GM08714 (cell line): ENCODE measurements around the gene IRS1.

Source experiments
- H3K4me3 ChIP-seq: fragments of 200-500 bp; sonication (Bioruptor generic); 2 replicates; pipeline ENCODE4 v1.5.1; 2014; ENCODE audit warnings: mild to moderate bottlenecking, low read length, inconsistent platforms
- ZNF274 ChIP-seq: IDR thresholded peaks from 2 replicates; pipeline ENCODE4 v1.6.1; 2012; ENCODE audit warnings: mild to moderate bottlenecking, low read depth, low read length

IRS1 gene

DNA sequence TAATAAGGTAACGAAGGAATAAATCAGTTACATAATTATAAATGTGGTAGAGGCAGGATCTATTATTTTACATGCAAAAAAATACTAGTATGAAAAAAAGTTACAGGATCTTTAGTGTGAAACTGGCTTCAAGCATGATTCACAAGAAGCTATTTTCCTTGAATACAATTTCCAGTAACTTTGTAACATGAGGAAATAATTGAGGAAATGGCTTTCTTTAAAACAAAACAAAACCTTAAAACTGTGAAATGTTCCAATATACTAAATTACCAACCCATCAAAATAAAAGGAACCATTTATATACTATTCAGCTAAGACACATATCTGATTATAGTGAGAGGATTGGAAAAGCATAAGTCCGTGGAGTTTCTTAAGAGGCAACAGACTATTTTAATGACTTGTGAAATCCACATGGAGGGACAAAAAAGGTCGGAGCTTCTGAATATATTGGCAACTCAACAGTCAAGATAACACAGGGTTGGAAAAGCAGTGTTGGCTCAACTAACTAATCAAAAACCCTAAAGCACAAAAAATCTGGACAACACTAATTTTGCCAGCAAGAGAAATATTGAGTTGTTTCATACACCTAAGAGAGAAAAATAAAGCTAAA is 10.6 kb downstream of the IRS1 start:
- no peak for TF ChIP-seq ZNF274
- no peak overlapping the region for H3K4me3 ChIP-seq

DNA sequence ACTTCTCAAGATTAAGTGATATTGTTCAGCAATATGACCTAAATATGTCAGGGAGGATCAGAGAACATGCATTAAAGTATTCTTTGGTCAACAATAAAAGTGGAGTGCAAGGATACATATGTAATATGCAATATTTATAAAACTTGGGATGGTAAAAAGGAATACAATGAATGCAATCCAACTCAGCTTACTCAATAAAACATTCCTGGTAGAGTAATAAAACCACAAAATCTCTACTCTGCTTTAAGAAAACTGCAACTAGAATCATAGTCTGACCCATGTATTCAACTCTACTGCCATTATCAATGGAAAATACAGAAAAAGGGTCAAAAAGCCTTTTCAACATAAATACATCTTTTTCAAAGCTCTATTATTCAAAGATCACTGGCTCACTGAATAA is 11.6 kb downstream of the IRS1 start:
- no peak overlapping the region for H3K4me3 ChIP-seq
- TF ChIP-seq ZNF274: no peak

DNA sequence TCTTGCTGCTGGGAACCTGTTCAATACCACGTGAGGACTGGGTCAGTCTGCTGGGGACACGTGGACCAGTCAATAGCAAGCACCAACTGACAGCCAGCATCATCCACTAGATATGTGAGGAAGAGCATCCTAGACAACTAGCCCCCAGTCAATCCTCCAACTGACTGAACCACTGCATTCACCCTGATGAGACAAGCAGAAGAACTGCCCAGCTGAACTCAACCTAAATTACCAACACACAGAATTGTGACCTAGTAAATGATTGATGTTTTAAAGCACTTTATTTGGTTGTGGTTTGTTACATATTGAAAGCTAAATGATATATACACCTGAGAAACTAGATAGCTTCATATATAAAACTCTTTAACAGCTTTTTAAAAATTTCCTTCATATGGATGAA is 15.7 kb downstream of the IRS1 start:
- TF ChIP-seq ZNF274: no peak
- H3K4me3 ChIP-seq: no peak overlapping the region

DNA sequence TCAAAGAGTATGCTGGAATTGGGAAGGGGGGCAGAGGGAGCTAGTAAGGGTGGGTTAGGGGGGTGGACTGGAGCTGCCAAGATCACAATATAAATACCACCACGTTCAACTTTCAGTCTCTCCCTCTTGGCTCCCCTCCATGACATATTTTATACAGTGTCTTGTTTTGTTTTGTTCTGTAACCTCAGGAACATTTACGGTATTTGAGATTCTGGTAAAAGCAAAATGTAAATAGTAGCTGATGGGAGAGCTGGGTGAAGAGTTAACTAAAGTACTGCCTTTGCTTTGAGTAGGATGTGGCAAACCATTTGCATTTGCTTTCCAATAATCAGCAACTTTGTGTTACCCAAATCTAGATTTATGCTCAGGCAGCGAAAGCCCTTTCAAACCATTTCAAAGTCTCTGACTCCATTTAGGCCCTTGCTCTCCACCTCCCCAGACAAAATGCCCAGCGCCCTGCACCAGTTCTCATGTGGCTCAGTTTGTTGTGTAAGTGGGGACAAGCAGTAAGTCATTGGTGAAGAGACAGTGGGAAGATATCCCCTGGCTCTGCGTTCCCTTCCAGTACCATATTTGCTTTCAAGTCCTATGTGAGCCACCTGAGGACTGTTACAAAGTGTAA is 17.4 kb downstream of the IRS1 start:
- TF ChIP-seq ZNF274: no peak
- no peak overlapping the region for H3K4me3 ChIP-seq

DNA sequence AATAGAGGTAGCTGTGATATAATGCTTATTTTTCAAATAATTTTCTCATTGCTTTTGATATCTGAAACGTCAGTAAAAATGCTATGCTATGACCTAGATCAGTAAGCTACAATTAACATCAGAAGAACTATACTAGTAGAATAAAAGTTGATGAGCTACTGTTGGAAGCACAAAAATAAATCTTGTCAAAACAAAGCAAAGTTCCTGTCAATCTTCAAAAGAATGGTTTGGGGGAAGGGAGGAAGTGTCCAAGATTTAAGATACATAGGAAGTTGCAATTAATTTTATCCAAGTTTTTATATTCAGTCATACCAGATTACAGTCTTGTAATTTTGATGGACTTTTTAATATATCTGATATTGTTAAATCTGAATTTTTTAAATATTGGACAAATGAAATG is 19.2 kb downstream of the IRS1 start:
- H3K4me3 ChIP-seq: no peak overlapping the region
- TF ChIP-seq ZNF274: no peak

DNA sequence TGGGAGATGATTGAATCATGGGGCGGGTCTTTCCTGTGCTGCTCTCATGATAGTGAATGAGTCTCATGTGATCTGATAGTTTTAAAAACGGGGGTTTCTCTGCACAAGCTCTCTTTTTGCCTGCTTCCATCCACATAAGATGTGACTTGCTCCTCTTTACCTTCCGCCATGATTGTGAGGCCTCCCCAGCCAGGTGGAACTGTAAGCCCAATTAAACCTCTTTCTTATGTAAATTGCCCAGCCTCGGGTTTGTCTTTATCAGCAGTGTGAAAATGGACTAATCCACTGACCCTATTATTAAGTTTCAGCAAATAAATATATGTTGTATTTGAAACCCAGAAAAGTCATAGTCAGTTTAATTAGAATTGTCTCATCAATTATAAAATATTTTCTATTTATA is 22.0 kb downstream of the IRS1 start:
- H3K4me3 ChIP-seq: no peak overlapping the region
- TF ChIP-seq ZNF274: no peak

DNA sequence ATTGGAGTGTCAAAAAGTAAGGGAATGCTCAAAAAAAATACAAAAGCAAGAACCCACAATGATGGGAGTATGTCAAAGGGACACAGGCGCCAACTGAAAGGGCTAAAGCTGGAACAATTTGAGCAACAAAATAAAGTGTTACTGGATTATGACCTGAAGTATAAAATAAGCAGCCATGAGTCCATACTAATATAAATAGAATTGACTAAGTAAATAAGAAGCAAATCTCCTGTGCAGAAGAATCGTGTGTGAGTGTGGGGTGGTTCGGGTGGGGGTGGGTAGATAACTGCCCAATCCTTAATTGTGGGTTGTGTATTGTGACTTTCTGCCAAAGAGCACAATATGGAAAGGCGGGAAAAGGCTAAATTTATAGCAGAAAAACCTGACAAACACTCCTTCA is 23.5 kb downstream of the IRS1 start:
- no peak for TF ChIP-seq ZNF274
- H3K4me3 ChIP-seq: no peak overlapping the region

DNA sequence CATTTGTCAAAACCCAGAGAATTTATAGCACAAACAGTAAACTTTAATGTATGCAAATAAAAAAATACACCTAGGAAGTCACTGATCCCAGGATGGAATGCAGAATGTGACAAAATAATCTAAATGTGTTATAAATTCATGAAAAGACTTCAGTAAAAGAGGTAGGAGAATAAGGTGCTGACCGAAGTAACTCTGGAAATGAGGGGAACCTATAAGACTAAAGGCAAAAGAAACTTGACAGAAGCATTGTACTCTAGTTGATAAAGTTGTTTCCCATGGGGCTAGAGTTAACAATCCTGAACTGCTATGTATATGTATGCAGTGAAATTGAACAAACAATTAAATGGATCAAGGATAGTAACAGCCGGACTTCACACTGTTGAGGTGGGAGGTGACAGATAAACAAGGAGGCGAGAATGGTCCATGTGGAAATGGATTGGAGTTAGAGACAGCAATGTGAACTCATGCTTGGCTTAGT is 24.5 kb downstream of the IRS1 start:
- no peak overlapping the region for H3K4me3 ChIP-seq
- TF ChIP-seq ZNF274: no peak

DNA sequence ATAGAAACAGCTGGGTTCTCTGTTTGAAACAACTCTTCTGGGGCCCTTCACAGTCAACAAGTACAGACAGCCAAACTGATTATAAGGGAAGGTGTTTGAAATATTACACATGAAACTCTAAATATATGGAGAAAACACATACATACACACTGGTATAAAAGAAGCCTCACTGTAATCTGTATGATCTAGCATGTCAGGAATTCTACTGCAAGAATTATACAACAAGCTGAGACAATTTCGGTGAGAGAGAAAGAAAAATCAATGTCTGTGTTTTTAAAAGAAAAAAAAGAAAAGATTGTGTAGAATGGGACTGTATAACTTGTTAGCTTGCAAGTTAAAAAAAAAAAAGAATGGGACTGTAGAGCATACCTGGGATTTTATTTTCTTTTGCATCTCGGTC is 26.3 kb downstream of the IRS1 start:
- H3K4me3 ChIP-seq: no peak overlapping the region; the same call in 1 of the 2 replicates
- no peak for TF ChIP-seq ZNF274

DNA sequence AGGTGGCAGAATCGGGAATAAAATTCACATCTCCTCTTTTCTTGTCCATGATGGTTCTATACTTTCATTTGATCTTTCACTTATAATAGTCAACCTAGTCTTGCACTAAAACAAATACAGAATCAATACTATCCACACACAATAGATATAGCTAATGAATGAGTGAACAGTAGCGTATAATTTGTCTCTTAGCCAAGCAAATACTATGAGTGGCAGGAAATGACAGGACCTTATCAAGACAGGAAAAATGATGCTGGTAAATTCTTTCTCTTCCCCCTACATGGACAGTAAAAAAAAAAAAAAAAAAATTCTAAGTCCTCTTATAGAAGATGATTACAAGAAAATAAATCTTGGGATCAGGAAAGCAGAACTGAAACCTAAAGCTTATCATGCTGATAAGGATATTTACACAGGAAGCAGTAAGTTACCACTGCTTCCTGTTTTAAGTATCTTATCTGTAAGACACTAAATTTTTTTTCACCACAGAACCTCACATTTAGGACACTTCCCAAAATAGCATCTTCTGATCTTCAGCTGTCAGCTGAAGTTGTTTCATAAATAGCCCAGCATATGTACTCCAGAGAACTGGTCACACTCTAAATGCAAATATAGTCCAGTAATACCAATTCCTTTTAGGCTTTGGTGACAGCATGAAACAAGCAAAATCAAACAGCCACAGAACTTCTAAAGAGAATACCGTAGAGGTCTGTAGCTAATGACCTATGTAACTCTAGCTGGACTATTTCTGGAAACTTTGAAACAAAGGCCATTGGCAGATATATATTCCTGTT is 27.0 kb downstream of the IRS1 start:
- H3K4me3 ChIP-seq: no peak overlapping the region
- TF ChIP-seq ZNF274: no peak

DNA sequence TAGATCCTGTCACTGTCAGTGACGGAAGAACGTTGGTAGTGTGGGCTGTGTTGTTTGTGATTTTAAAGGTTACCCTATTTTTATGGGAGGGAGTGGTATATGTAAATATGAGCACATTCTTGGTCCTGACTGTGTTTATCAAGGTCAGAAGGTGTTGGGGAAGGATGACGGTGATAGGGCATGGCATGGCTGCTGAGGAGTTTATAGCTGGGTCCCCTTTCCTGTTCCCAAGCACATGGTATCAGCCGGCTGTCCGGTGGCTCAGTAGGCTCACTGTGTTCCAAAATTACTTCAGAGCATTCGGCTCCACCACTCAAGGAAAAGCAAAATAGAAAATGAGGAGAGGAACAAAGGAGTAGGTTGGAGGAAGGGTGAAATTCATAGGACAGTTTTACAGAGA is 28.6 kb downstream of the IRS1 start:
- no peak for TF ChIP-seq ZNF274
- no peak overlapping the region for H3K4me3 ChIP-seq

DNA sequence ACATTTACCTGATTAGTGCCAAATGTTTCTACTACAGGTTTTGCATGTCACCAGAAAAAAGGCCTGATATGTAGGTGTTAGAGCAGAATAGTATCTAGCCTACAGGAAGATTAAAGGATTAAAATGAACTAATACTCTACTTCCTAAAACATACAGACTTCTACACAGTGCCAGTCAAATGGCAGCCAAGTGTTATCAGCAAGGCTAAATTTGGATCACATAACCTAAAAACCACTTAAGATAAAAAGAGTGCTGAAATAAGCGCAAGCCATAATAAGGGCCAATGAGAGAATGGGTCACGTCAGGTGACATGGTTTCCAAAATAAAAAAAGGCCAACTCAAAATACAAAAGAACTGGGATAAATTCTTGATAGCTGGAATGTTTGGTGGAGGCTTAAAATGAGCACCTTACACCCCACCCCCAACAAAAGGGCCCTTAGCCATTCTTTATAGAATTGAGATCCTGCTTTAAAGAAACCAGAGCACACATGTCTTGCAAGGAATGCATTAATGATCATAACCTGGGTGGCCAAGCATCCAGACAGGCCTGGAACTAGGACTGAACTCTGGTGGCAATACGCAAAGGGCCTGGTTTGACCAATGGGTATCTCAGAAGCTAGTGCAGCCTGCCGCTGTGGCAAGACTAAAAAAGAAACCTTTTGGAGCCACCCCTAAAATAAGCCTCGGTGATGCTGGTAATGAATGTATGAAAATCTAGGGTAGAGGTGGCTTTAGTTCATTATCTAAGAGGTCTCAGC is 32.4 kb downstream of the IRS1 start:
- no peak for TF ChIP-seq ZNF274

DNA sequence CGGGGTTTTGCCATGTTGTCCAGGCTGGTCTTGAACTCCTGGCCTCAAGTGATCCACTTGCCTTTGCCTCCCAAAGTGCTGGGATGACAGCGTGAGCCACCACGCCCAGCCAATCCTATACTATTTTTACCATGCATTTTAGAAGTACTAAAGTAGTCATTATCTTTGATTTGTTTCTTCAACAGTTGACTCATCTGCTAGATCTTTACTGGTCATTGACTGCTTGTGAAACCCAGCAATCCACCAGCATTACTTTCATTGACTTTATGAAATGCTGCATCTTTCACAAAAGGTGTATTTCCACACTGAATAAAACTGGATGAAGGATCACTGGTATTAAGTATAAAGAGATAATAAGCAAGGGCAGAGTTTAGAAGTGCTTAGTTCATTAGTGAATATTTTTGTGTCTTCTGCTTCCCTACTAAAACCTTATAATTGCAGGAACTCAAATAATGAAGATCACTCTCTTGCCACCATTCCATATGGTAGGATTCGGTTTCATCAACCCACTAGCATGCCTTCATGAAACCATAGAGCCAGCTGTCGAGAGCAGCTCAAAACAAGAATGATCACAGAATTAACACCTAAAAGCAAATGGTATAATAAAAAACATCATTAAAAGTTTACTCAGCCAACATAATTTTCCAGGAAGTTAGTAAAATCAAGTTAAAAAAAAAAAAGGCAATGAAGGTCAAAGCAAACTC is 33.1 kb downstream of the IRS1 start:
- no peak overlapping the region for H3K4me3 ChIP-seq

More for the DNA sequence above, 32.4 kb downstream of the IRS1 start:
- H3K4me3 ChIP-seq: no peak overlapping the region

DNA sequence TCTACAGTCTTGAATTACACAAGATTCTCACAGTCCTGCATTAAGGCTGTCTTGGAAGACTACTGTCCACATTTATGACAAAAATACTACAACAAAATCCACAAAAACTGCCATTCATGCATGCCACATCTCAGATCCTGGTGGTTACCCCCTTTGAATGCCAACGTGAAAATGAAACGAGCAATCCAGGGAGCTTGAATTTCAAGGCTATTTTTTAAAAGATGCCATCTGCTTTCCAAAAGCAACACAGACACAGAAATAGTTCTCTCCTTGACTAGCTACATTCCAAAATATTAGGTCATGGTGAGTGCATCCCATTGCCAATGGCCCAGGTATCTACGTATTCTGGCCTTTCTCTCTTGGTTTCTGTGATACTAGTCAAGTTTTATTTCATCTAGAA is 36.3 kb downstream of the IRS1 start:
- no peak for TF ChIP-seq ZNF274

More for the DNA sequence above, 33.1 kb downstream of the IRS1 start:
- no peak for TF ChIP-seq ZNF274

DNA sequence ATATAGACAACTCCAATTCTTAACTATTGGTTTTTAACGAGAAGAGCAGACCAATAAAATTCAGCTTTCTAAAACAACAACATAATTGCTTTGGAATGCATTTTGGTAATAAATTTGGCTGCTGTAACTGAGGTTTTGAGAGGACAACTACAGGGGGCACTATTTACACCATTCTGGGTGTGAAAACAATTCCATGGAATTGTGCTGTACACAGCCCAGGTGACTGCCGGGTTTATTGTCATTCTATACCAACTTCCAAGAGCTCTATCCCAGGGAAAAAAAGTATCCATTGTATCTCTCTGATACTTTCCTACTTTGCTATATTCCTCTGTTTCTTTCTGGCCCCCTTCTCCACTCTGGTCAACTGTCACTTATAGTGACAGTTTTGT is 38.4 kb downstream of the IRS1 start:
- no peak for TF ChIP-seq ZNF274
- no peak overlapping the region for H3K4me3 ChIP-seq

More for the DNA sequence above, 36.3 kb downstream of the IRS1 start:
- H3K4me3 ChIP-seq: no peak overlapping the region
